Natural killer cell (primary cell): ENCODE measurements around the gene C1GALT1. TPM values are rescaled to one million over a fixed set of nuclear protein-coding genes. Genes with fewer than 3 reads are reported as not detected.

Experiments
- ATAC-seq, 3 donors: fragments of 150-1000 bp in 2 of 3; fragments of 200-7000 bp in 1 of 3; cut with Tn5 transposase; 1 replicate in 1 of 3; 2 replicates in 2 of 3; pipeline ENCODE4 v1.10.0; 2021; ENCODE audit warnings: mild to moderate bottlenecking in 2 of 3, moderate library complexity in 2 of 3
- DNase-seq, 2 donors: peaks; one replicate each; pipeline versions ENCODE4 v3.0.0 to v3.0.0-alpha.2; 2013 to 2021; ENCODE audit warnings: mixed read lengths in 1 of 2
- H3K27ac ChIP-seq: one replicate; pipeline ENCODE4 v1.5.1; 2013; ENCODE audit warnings: mild to moderate bottlenecking, low read length
- H3K27me3 ChIP-seq: one replicate; pipeline ENCODE4 v1.6.1; 2013; ENCODE audit warnings: low read length; ENCODE audit not compliant: control insufficient read depth, insufficient read depth
- H3K36me3 ChIP-seq: one replicate; pipeline ENCODE4 v1.6.1; 2013; ENCODE audit warnings: low read length; ENCODE audit not compliant: control insufficient read depth, insufficient read depth
- H3K4me1 ChIP-seq: one replicate; pipeline ENCODE4 v1.6.1; 2013; ENCODE audit warnings: low read length; ENCODE audit not compliant: control insufficient read depth, insufficient read depth
- H3K4me3 ChIP-seq: one replicate; pipeline ENCODE4 v1.5.1; 2013; ENCODE audit warnings: low read length
- H3K9me3 ChIP-seq: one replicate; pipeline ENCODE4 v1.6.1; 2013; ENCODE audit warnings: low read length; ENCODE audit not compliant: control insufficient read depth, insufficient read depth
- H3K27ac Mint-ChIP-seq, 2 donors: one replicate each; pipeline ENCODE4 v1.8.0; 2022; ENCODE audit warnings: mild to moderate bottlenecking in 2 of 2, mixed read lengths in 2 of 2, moderate library complexity in 1 of 2
- H3K27me3 Mint-ChIP-seq, 2 donors: one replicate each; pipeline ENCODE4 v1.8.0; 2022; ENCODE audit warnings: low read depth in 2 of 2, mixed read lengths in 2 of 2
- H3K36me3 Mint-ChIP-seq: one replicate; pipeline ENCODE4 v1.8.0; 2022; ENCODE audit warnings: mixed read lengths
- H3K4me1 Mint-ChIP-seq, 2 donors: one replicate each; pipeline ENCODE4 v1.8.0; 2022; ENCODE audit warnings: mixed read lengths in 2 of 2
- H3K4me3 Mint-ChIP-seq: one replicate; pipeline ENCODE4 v1.8.0; 2022; ENCODE audit warnings: mild to moderate bottlenecking, moderate library complexity, mixed read lengths
- H3K9me3 Mint-ChIP-seq, 2 donors: one replicate each; pipeline ENCODE4 v1.8.0; 2022; ENCODE audit warnings: mixed read lengths in 2 of 2
- CTCF ChIP-seq: fragments of 200-600 bp; IDR thresholded peaks from one replicate; pipeline ENCODE4 v1.8.0; 2022; ENCODE audit warnings: antibody characterized with exemption
- WGBS: methylation state at CpG from one replicate; pipeline ENCODE4 v1.1.7; 2013; ENCODE audit warnings: missing lambda C conversion rate; ENCODE audit not compliant: insufficient coverage; 5-methylcytosine and 5-hydroxymethylcytosine counted together
- intact Hi-C: fragments of 100-400 bp; cut with micrococcal nuclease; formaldehyde crosslinking; loops from one replicate; pipeline ENCODE4 v1.14.2; 2022
- total RNA-seq, 4 donors: library from RNA; stranded (reverse); fragments of 120-200 nt in 1 of 4; gene quantifications; one replicate each; pipeline versions ENCODE4 v1.2.3 to v1.2.4, GENCODE V29; 2013 to 2022

The C1GALT1 gene
- total RNA-seq, 3 donors from 2014 or later (not counting 1 experiment from before 2014, with no cell fraction given), result 54.5 to 64.5 (median 63.7) TPM

- no peaks in the 10 kb centered on the region for H3K9me3 Mint-ChIP-seq
- Histone ChIP-seq H3K36me3 (peaks cover 11% of the 10 kb centered on the region), H3K27ac (no peak overlapping the region), H3K4me3 (no peak overlapping the region), H3K4me1 (peaks cover 19% of the 10 kb centered on the region), H3K9me3 (no peaks in the 10 kb centered on the region), H3K27me3 (no peaks in the 10 kb centered on the region)
- peaks cover 12 to 22% of the 10 kb centered on the region in 2 donors for H3K4me1 Mint-ChIP-seq
- peaks cover 5% of the 10 kb centered on the region for H3K36me3 Mint-ChIP-seq
- no peak for TF ChIP-seq CTCF
- intact Hi-C loops, result loop anchor here (10.0 kb wide), 1 partner anchor 799 kb away; no protein-coding TSS in a partner anchor
- no peak for DNase-seq
- WGBS, result 93% methylated on average over 6 of the region's 7 CpGs
- ATAC-seq, result no peak
- no peak overlapping the region for H3K4me3 Mint-ChIP-seq
- H3K27ac Mint-ChIP-seq, result no peak overlapping the region
- no peaks in the 10 kb centered on the region for H3K27me3 Mint-ChIP-seq
Measured at GRCh38 chr7:7185371-7185989, 3.1 kb downstream of the C1GALT1 start.

- Mint-ChIP-seq H3K4me1 (peaks cover 10 to 16% of the 10 kb centered on the region in 2 donors), H3K27ac (no peak overlapping the region), H3K9me3 (no peaks in the 10 kb centered on the region), H3K4me3 (no peak overlapping the region), H3K36me3 (peaks cover 5% of the 10 kb centered on the region), H3K27me3 (no peaks in the 10 kb centered on the region)
- Histone ChIP-seq H3K27me3 (no peaks in the 10 kb centered on the region), H3K4me1 (peaks cover 7% of the 10 kb centered on the region), H3K27ac (no peak overlapping the region), H3K4me3 (no peak overlapping the region), H3K9me3 (no peaks in the 10 kb centered on the region), H3K36me3 (peaks cover 11% of the 10 kb centered on the region)
- no peak for DNase-seq
- intact Hi-C loops, result loop anchor here (10.0 kb wide), 1 partner anchor 797 kb away; no protein-coding TSS in a partner anchor
- TF ChIP-seq CTCF, result no peak
- ATAC-seq, result no peak
Measured at GRCh38 chr7:7188091-7188490, 5.7 kb downstream of the C1GALT1 start.

GRCh38 chr7:7188742-7189141 lies 6.4 kb downstream of the C1GALT1 start:
- Histone ChIP-seq H3K4me1 (peaks cover under 1% of the 10 kb centered on the region), H3K27me3 (no peaks in the 10 kb centered on the region), H3K4me3 (no peak overlapping the region), H3K9me3 (no peaks in the 10 kb centered on the region), H3K27ac (no peak overlapping the region), H3K36me3 (peaks cover 11% of the 10 kb centered on the region)
- no peak for ATAC-seq
- Mint-ChIP-seq H3K36me3 (peaks cover 5% of the 10 kb centered on the region), H3K9me3 (no peaks in the 10 kb centered on the region), H3K4me1 (peaks cover 16 to 17% of the 10 kb centered on the region in 2 donors), H3K4me3 (no peak overlapping the region), H3K27me3 (no peaks in the 10 kb centered on the region), H3K27ac (no peak overlapping the region)
- no peak for TF ChIP-seq CTCF
- no peak for DNase-seq
- intact Hi-C loops, result loop anchor here (10.0 kb wide), 1 partner anchor 796 kb away; no protein-coding TSS in a partner anchor
- 90% methylated on average over 2 of the region's 4 CpGs for WGBS

DNA sequence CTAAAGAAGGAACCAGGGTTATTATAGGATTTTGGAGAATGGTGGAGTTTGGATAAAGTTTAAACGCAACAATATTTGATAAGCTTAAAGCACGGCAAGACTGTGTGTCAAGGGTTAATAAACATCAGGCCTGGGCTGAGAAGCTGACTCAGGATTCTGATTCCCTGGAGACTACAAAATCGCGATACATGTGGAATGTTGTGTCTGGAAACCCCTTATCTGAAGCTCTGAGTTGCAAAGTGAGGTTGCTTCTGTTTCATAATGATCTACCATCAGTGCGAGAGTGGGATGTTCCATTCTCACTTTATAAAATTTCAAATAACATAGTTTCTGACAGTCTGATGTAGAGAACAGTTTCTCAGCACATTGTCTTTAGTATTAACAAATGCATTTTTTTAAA lies 7.8 kb downstream of the C1GALT1 start:
- H3K27me3 Mint-ChIP-seq, result no peaks in the 10 kb centered on the region
- no peak for TF ChIP-seq CTCF
- no peak for DNase-seq
- H3K4me1 Mint-ChIP-seq, result peaks cover 28 to 30% of the 10 kb centered on the region in 2 donors
- intact Hi-C loops, result no loop called here
- WGBS, result 95% methylated on average over 4 of the region's 5 CpGs
- no peaks in the 10 kb centered on the region for H3K9me3 Mint-ChIP-seq
- Histone ChIP-seq H3K27me3 (no peaks in the 10 kb centered on the region), H3K9me3 (no peaks in the 10 kb centered on the region), H3K4me3 (no peak overlapping the region), H3K27ac (no peak overlapping the region), H3K4me1 (no peaks in the 10 kb centered on the region), H3K36me3 (peaks cover 11% of the 10 kb centered on the region)
- H3K4me3 Mint-ChIP-seq, result no peak overlapping the region
- no peaks in the 10 kb centered on the region for H3K36me3 Mint-ChIP-seq
- ATAC-seq, result no peak
- no peak overlapping the region for H3K27ac Mint-ChIP-seq
